Ovary (tissue), 3 donors: Measurements from ENCODE around the gene CDH3.

ENCODE experiments used
- EP300 ChIP-seq: sonication (generic); formaldehyde crosslinking; IDR thresholded peaks from one replicate; pipeline ENCODE4 v1.6.1; 2017; ENCODE audit warnings: antibody characterized with exemption
- TF ChIP-seq, protein P1 (sequence below), 3 donors: fragments of 450-650 bp in 2 of 3; fragments of 200-600 bp in 1 of 3; IDR thresholded peaks; one replicate each; pipeline versions ENCODE4 v1.5.1 to v1.8.0; 2016 to 2022; ENCODE audit warnings: antibody characterized with exemption in 3 of 3, mild to moderate bottlenecking in 1 of 3
- donor health status: DM: no; HTN: no; CAD: no.

DNA sequence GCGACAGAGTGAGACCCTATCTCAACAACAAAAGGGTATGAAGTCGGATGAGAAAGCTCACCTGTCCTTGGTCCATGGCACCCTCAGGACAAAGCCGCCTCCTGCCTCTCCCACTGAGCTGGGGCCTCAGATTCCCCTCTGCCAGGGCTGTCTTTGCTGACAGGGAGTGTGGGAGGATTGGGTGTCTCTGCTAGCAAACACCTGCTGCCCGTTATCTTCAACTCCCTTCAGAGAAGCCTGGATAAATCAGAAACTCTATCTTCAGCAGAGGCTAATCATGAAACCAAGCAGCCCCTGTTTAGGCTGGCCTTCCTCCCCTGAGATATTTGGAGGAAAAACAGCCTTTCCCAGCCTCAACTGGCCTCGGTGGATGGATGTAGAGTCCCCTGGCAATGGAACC, 55.7 kb downstream of the CDH3 start:
- TF ChIP-seq, protein P1, sequence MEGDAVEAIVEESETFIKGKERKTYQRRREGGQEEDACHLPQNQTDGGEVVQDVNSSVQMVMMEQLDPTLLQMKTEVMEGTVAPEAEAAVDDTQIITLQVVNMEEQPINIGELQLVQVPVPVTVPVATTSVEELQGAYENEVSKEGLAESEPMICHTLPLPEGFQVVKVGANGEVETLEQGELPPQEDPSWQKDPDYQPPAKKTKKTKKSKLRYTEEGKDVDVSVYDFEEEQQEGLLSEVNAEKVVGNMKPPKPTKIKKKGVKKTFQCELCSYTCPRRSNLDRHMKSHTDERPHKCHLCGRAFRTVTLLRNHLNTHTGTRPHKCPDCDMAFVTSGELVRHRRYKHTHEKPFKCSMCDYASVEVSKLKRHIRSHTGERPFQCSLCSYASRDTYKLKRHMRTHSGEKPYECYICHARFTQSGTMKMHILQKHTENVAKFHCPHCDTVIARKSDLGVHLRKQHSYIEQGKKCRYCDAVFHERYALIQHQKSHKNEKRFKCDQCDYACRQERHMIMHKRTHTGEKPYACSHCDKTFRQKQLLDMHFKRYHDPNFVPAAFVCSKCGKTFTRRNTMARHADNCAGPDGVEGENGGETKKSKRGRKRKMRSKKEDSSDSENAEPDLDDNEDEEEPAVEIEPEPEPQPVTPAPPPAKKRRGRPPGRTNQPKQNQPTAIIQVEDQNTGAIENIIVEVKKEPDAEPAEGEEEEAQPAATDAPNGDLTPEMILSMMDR (IDR thresholded peaks at IDR 0.05) = no peak
- TF ChIP-seq EP300 = no peak
